GM08714 (cell line): ENCODE results near the gene MYH7.

Source experiments
- H3K4me3 ChIP-seq: fragments of 200-500 bp; sonication (Bioruptor generic); 2 replicates; pipeline ENCODE4 v1.5.1; 2014; ENCODE audit warnings: mild to moderate bottlenecking, low read length, inconsistent platforms
- ZNF274 ChIP-seq: IDR thresholded peaks from 2 replicates; pipeline ENCODE4 v1.6.1; 2012; ENCODE audit warnings: mild to moderate bottlenecking, low read depth, low read length

MYH7 gene

DNA sequence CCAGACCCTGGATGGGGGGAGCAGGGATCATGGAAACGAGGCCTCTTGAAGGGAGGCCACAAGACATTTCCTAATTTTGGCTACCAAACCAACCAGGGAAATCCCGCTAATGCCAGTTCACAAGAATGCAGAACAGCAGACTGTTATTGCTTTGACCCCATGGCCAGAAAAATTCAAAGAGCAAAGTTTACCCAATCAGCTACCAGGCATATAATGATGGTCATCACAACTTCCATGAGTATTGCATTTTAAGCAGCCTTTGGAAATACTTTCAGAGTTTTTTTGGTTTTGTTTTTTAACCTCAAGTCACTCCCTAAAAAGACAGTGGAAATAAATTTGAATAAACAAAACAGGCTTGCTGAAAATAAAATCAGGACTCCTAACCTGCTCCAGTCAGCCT, 63.0 kb downstream of the MYH7 start, which contains the start of gene IL25:
Gene IL25, plus strand, starts transcription at position 301 of the 400 bp plus-strand sequence.
- no peak within 1 kb of the TSS for H3K4me3 ChIP-seq
- TF ChIP-seq ZNF274, result no peak

DNA sequence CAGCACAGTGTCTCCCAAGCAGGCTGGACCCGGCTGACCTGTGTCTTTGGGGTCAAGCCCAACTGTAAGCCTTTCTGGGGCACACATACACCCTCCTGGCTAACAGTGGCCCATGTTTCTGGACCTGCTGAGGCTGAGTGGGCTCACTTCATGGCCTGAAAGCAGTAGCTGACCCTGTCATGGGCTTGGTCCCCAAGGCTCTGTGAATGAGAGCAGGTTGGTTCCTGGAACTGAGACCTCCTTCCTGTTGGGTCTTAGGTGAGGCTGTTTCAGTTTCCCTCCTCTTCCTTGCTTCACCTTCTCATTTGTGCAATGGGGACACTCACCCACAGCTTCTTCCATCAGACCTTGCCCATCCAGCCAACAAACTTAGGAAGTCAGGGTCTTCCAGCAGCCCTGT, 63.6 kb downstream of the MYH7 start:
- H3K4me3 ChIP-seq, result no peak overlapping the region
- TF ChIP-seq ZNF274, result no peak

GRCh38 chr14:23370221-23370620, 65.2 kb downstream of the MYH7 start:
- H3K4me3 ChIP-seq, result no peak overlapping the region

GRCh38 chr14:23366426-23366921, 69.0 kb downstream of the MYH7 start:
- H3K4me3 ChIP-seq, result no peak overlapping the region
- no peak for TF ChIP-seq ZNF274

More at GRCh38 chr14:23370221-23370620, 65.2 kb downstream of the MYH7 start:
- no peak for TF ChIP-seq ZNF274

- H3K4me3 ChIP-seq, result no peak overlapping the region
- no peak for TF ChIP-seq ZNF274
Measured at GRCh38 chr14:23365732-23366425, 69.6 kb downstream of the MYH7 start.

DNA sequence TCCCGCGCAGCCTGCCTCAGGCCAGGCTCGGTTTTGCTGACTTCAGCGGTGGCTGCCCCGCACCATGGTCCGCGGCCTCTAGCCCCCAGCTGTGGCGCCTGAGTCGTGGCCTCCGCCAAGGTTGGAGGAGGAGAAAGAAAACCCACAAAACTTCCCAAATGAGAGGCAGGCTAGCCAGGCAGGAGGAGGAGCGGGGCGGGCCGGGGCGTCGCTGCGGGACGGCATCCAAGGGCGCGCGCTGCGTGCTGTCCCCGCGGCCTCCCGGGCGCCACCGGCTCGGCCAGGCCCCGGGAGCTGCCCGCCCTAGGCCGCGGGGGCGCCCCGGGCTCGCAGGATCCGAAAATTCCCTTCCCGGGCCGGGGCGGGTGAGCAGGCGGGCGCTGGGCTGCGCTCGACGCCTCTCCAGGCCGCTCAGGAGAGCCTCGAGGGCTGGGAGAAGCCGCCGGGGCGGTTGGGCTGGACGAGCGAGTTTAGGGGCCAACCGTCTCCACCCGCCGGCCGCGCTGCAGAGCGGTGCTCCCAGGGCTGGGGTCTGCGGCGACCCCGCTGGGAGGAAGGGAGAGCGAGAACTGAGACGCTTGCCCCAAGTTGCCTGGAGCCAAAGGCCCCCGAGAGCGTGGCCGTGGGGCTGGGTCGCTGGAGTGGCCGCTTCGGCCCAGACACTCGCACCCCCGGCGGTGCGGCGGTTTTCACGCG, 70.3 kb downstream of the MYH7 start, which contains the start of gene EFS:
Gene EFS, minus strand, starts transcription at position 137 of the 696 bp plus-strand sequence. CDS start 147 bp downstream, outside the sequence.
- no peak for TF ChIP-seq ZNF274
- H3K4me3 ChIP-seq, result no peak within 1 kb of the TSS

DNA sequence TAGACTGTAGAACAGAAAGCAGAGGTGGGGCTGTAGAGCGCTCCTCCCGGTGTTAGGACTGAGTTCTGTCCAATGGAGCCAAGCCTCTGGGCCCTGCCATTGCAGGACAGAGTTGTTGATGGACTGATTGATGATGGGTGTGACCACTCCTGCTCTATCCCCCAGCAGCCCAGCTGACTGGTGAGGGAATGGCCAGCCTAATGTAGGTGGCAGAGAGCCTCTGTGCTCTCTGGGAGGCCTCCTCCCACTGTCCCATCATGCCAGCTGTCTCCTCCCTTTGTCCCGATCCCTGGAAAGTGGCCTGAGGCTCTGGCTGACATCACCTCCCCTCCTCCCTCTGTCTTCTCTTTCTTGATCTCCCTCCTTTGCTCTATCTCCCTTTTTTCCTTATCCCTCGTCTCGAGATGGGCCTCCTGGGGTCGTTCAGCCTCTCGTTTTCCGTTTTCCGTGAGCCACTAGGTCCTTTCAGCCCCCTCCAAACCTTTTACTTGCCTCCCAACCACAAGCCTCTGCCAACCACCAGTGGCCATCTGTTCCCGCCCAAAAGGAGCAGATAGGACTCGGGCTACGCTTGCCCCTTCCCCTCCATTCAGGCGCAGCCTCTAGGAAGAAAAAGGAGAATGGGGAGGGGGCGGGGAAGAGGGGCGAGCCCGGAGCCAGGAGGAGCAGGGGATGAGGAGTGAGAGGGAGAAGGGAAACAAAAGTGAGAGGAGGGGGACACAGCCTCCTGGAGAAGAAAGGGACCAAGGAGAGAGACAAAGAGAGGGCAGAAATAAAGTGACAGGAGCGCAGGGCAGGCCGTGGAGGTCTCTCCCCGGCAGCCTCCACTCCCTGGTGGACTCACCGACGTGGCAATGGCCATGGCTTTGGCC, 71.1 kb downstream of the MYH7 start:
- H3K4me3 ChIP-seq, result no peak overlapping the region
- no peak for TF ChIP-seq ZNF274
